H1 (cell line): ENCODE data around the gene UBC. TPM values are rescaled to one million over a fixed set of nuclear protein-coding genes. Genes with fewer than 3 reads are reported as not detected.
A peak's percentile ranks its signal among the peaks of the same experiment; 100 is the strongest.

ENCODE experiments used
- CTCF ChIA-PET: fragments of 300-600 bp; sonication (Branson Sonifier 250); formaldehyde crosslinking; loops from one replicate; lab custom pipeline; 2021; ENCODE audit not compliant: partially characterized antibody; lab: Charles Lee
- POLR2A ChIA-PET: fragments of 300-600 bp; sonication (Branson Sonifier 250); formaldehyde crosslinking; loops from one replicate; lab custom pipeline; 2021; ENCODE audit warnings: inconsistent platforms; ENCODE audit not compliant: partially characterized antibody; lab: Charles Lee
- DNase-seq, 2 experiments: peaks; one replicate each; pipeline versions ENCODE4 v3.0.0 to v3.0.0-alpha.2; 2010 to 2022; ENCODE audit warnings: low spot score in 2 of 2, low read depth in 1 of 2, mixed read lengths in 1 of 2
- FAIRE-seq: peaks from 2 replicates; lab custom pipeline; 2011; peaks lifted over from hg19 to GRCh38; lab: Jason Lieb, UNC
- H2AFZ ChIP-seq: 2 replicates; pipeline ENCODE4 v1.8.1; 2012; ENCODE audit warnings: low read length, inconsistent platforms
- H2AK5ac ChIP-seq: 2 replicates; pipeline ENCODE4 v1.6.1; 2013; ENCODE audit warnings: low read depth, low read length
- H2BK120ac ChIP-seq: replicated peaks from 2 replicates; pipeline ENCODE3; 2013; ENCODE audit warnings: low read depth, low read length, inconsistent platforms
- H2BK12ac ChIP-seq: 2 replicates; pipeline ENCODE4 v1.6.1; 2013; ENCODE audit warnings: low read depth, low read length
- H2BK15ac ChIP-seq: 2 replicates; pipeline ENCODE4 v1.6.1; 2013; ENCODE audit warnings: low read length
- H2BK20ac ChIP-seq: 2 replicates; pipeline ENCODE4 v1.6.1; 2013; ENCODE audit warnings: low read length
- H2BK5ac ChIP-seq: 2 replicates; pipeline ENCODE4 v1.6.1; 2013; ENCODE audit warnings: low read depth, low read length
- H3K14ac ChIP-seq: 2 replicates; pipeline ENCODE4 v1.6.1; 2013; ENCODE audit warnings: inconsistent platforms; ENCODE audit not compliant: insufficient read length
- H3K18ac ChIP-seq: 2 replicates; pipeline ENCODE4 v1.6.1; 2013; ENCODE audit warnings: low read length; ENCODE audit errors: extremely low read depth
- H3K23ac ChIP-seq: 2 replicates; pipeline ENCODE4 v1.6.1; 2013; ENCODE audit warnings: inconsistent platforms; ENCODE audit not compliant: insufficient read length
- H3K23me2 ChIP-seq: 2 replicates; pipeline ENCODE4 v1.6.1; 2013; ENCODE audit warnings: low read depth, low read length
- H3K27ac ChIP-seq: 2 replicates; pipeline ENCODE4 v1.6.1; 2011; ENCODE audit warnings: low read depth, low read length, inconsistent platforms
- H3K27me3 ChIP-seq, 4 experiments: replicated peaks in 1 of 4; 1 replicate in 1 of 4; 2 replicates in 3 of 4; pipeline versions ENCODE4 v1.6.1 to v1.8.1; 2011 to 2013; ENCODE audit warnings: low read length in 3 of 4, mild to moderate bottlenecking in 3 of 4, inconsistent platforms in 2 of 4, mixed read lengths in 2 of 4, moderate library complexity in 1 of 4; ENCODE audit not compliant: control insufficient read depth in 3 of 4, insufficient read depth in 3 of 4; ENCODE audit errors: extremely low read depth in 1 of 4
- H3K36me3 ChIP-seq, 4 experiments: 2 replicates each; pipeline versions ENCODE4 v1.6.1 to v1.8.1; 2011 to 2013; ENCODE audit warnings: mild to moderate bottlenecking in 4 of 4, low read length in 3 of 4, moderate library complexity in 2 of 4, control low read depth in 1 of 4, inconsistent platforms in 1 of 4; ENCODE audit not compliant: insufficient read depth in 4 of 4, control insufficient read depth in 2 of 4
- H3K4ac ChIP-seq: replicated peaks from 2 replicates; pipeline ENCODE3; 2013; ENCODE audit warnings: low read length, low read depth, mixed read lengths, inconsistent platforms; ENCODE audit not compliant: insufficient read length
- H3K4me1 ChIP-seq, 4 experiments: replicated peaks in 1 of 4; 1 replicate in 1 of 4; 2 replicates in 3 of 4; pipeline versions ENCODE4 v1.6.1 to v1.8.1; 2011 to 2013; ENCODE audit warnings: low read length in 3 of 4, inconsistent platforms in 2 of 4, mixed read lengths in 1 of 4; ENCODE audit not compliant: insufficient read depth in 4 of 4, control insufficient read depth in 3 of 4
- H3K4me2 ChIP-seq, 2 experiments: 2 replicates each; pipeline versions ENCODE4 v1.6.1 to v1.8.1; 2011 to 2013; ENCODE audit warnings: low read depth in 2 of 2, low read length in 2 of 2, control low read depth in 1 of 2, inconsistent platforms in 1 of 2, mild to moderate bottlenecking in 1 of 2; ENCODE audit not compliant: insufficient read depth in 1 of 2
- H3K4me3 ChIP-seq, 4 experiments: fragments of 200-600, 300-600 bp in 1 of 4; sonication (generic), shearing (Covaris generic), sonication (Bioruptor Twin) in 1 of 4; 2 replicates each; pipeline versions ENCODE4 v1.5.1 to v1.8.1; 2011 to 2016; ENCODE audit warnings: low read length in 4 of 4, low read depth in 3 of 4, control low read depth in 2 of 4, inconsistent platforms in 2 of 4, mild to moderate bottlenecking in 2 of 4, mixed read lengths in 1 of 4, moderate library complexity in 1 of 4; ENCODE audit not compliant: insufficient read depth in 2 of 4; ENCODE audit errors: extremely low read depth in 1 of 4
- H3K56ac ChIP-seq: replicated peaks from 2 replicates; pipeline ENCODE3; 2013; ENCODE audit warnings: low read depth, mild to moderate bottlenecking, mixed read lengths, low read length, inconsistent platforms; ENCODE audit not compliant: insufficient read length
- H3K79me1 ChIP-seq: 2 replicates; pipeline ENCODE4 v1.6.1; 2013; ENCODE audit warnings: low read depth, low read length, control low read depth
- H3K79me2 ChIP-seq, 2 experiments: 2 replicates each; pipeline versions ENCODE4 v1.6.1 to v1.8.1; 2012 to 2013; ENCODE audit warnings: low read length in 2 of 2, mild to moderate bottlenecking in 2 of 2, inconsistent platforms in 1 of 2; ENCODE audit not compliant: insufficient read depth in 2 of 2, control insufficient read depth in 1 of 2
- H3K9ac ChIP-seq, 4 experiments: replicated peaks in 1 of 4; 1 replicate in 1 of 4; 2 replicates in 3 of 4; pipeline versions ENCODE4 v1.6.1 to v1.8.1; 2011 to 2013; ENCODE audit warnings: low read depth in 3 of 4, low read length in 3 of 4, control low read depth in 2 of 4, mild to moderate bottlenecking in 2 of 4, moderate library complexity in 2 of 4, inconsistent platforms in 1 of 4; ENCODE audit errors: extremely low read depth in 1 of 4
- H3K9me3 ChIP-seq, 2 experiments: 2 replicates each; pipeline versions ENCODE4 v1.6.1 to v1.8.1; 2012 to 2013; ENCODE audit warnings: mild to moderate bottlenecking in 2 of 2, moderate library complexity in 2 of 2, control low read depth in 1 of 2, inconsistent platforms in 1 of 2, low read depth in 1 of 2, low read length in 1 of 2, mixed read lengths in 1 of 2; ENCODE audit not compliant: insufficient read depth in 2 of 2
- H4K20me1 ChIP-seq, 2 experiments: replicated peaks in 1 of 2; 2 replicates each; pipeline versions ENCODE3 to v1.8.1; 2011 to 2013; ENCODE audit warnings: inconsistent platforms in 2 of 2, low read length in 2 of 2, mild to moderate bottlenecking in 1 of 2; ENCODE audit not compliant: insufficient read depth in 2 of 2, control insufficient read depth in 1 of 2
- H4K5ac ChIP-seq: 2 replicates; pipeline ENCODE4 v1.6.1; 2013; ENCODE audit warnings: low read length, low read depth, mixed read lengths, inconsistent platforms; ENCODE audit not compliant: insufficient read length
- H4K8ac ChIP-seq: 2 replicates; pipeline ENCODE4 v1.8.0; 2013; ENCODE audit warnings: mild to moderate bottlenecking, moderate library complexity, low read length, inconsistent platforms; ENCODE audit not compliant: insufficient read depth; ENCODE audit errors: extremely low read depth
- H4K91ac ChIP-seq: replicated peaks from 2 replicates; pipeline ENCODE3; 2013; ENCODE audit warnings: low read length, mixed read lengths, inconsistent platforms; ENCODE audit not compliant: insufficient read length
- CHD2 ChIP-seq: IDR thresholded peaks from 2 replicates; pipeline ENCODE4 v1.6.1; 2012; ENCODE audit warnings: low read length, improper control_type of control experiment
- EP300 ChIP-seq, 2 experiments: IDR thresholded peaks; 1 replicate in 1 of 2; 2 replicates in 1 of 2; pipeline ENCODE4 v1.6.1; 2011 to 2012; ENCODE audit warnings: low read depth in 2 of 2, low read length in 2 of 2, mild to moderate bottlenecking in 2 of 2, borderline replicate concordance in 1 of 2, inconsistent platforms in 1 of 2, moderate library complexity in 1 of 2
- GTF2F1 ChIP-seq: IDR thresholded peaks from 2 replicates; pipeline ENCODE4 v1.6.1; 2012; ENCODE audit warnings: low read depth, low read length, improper control_type of control experiment, borderline replicate concordance
- JUN ChIP-seq: IDR thresholded peaks from 2 replicates; pipeline ENCODE4 v1.6.1; 2011; ENCODE audit warnings: low read depth, mild to moderate bottlenecking, improper control_type of control experiment, low read length
- KDM1A ChIP-seq: fragments of 200-600, 300-600 bp; sonication (generic); IDR thresholded peaks from 2 replicates; pipeline ENCODE4 v1.7.1; 2016; ENCODE audit warnings: mild to moderate bottlenecking, low read length, borderline replicate concordance
- RFX5 ChIP-seq: IDR thresholded peaks from 2 replicates; pipeline ENCODE4 v1.6.1; 2011; ENCODE audit warnings: low read depth, low read length, improper control_type of control experiment, borderline replicate concordance
- SRF ChIP-seq: IDR thresholded peaks from 2 replicates; pipeline ENCODE4 v1.6.1; 2011; ENCODE audit warnings: mild to moderate bottlenecking, low read depth, low read length, moderate library complexity
- TAF7 ChIP-seq: optimal IDR thresholded peaks from 2 replicates; pipeline ENCODE3; 2011; ENCODE audit warnings: low read depth, mild to moderate bottlenecking, inconsistent platforms, low read length, moderate library complexity, borderline replicate concordance
- TBP ChIP-seq: IDR thresholded peaks from 2 replicates; pipeline ENCODE4 v1.6.1; 2011; ENCODE audit warnings: low read depth, low read length, improper control_type of control experiment
- YY1 ChIP-seq: IDR thresholded peaks from 2 replicates; pipeline ENCODE4 v1.6.1; 2011; ENCODE audit warnings: low read depth, mild to moderate bottlenecking, low read length
- WGBS, 2 experiments: shearing (Covaris generic) in 1 of 2; methylation state at CpG; one replicate each; pipeline versions ENCODE4 v1.1.6 to v1.1.7; 2013 to 2015; ENCODE audit warnings: low lambda C conversion rate in 2 of 2, mixed read lengths in 2 of 2, inconsistent platforms in 1 of 2, low coverage in 1 of 2, missing lambda C conversion rate in 1 of 2; ENCODE audit not compliant: insufficient replicate concordance in 2 of 2, insufficient coverage in 1 of 2, insufficient read length in 1 of 2; ENCODE audit errors: extremely low coverage in 1 of 2, missing lambda C conversion rate in 1 of 2; 5-methylcytosine and 5-hydroxymethylcytosine counted together
- polyA plus RNA-seq, 7 experiments: library from polyadenylated mRNA; depleted of rRNA in 3 of 7; stranded (reverse) in 5 of 7; unstranded in 2 of 7; fragments of >200 nt in 5 of 7; fragments of 200-250 nt in 2 of 7; gene quantifications; 1 replicate in 5 of 7; 2 replicates in 1 of 7; 4 replicates in 1 of 7; pipeline versions ENCODE4 v1.2.1 to v1.2.3, GENCODE V29; 2011 to 2013; ENCODE audit warnings: missing spikeins in 2 of 7, mixed read lengths in 2 of 7
- total RNA-seq: library from RNA; stranded (reverse); fragmentation: NEBNext Ultra II Directional; extraction: Animal tissue kit (Norgen Biotek cat#: 25700); gene quantifications from 2 replicates; pipeline ENCODE4 v1.2.1, GENCODE V29; 2021

The UBC gene
- total and polyA plus RNA-seq, 2 of the 8 experiments (the other 6 are each of a cell fraction or from before 2014, with no cell fraction given): 559 to 749 TPM

DNA sequence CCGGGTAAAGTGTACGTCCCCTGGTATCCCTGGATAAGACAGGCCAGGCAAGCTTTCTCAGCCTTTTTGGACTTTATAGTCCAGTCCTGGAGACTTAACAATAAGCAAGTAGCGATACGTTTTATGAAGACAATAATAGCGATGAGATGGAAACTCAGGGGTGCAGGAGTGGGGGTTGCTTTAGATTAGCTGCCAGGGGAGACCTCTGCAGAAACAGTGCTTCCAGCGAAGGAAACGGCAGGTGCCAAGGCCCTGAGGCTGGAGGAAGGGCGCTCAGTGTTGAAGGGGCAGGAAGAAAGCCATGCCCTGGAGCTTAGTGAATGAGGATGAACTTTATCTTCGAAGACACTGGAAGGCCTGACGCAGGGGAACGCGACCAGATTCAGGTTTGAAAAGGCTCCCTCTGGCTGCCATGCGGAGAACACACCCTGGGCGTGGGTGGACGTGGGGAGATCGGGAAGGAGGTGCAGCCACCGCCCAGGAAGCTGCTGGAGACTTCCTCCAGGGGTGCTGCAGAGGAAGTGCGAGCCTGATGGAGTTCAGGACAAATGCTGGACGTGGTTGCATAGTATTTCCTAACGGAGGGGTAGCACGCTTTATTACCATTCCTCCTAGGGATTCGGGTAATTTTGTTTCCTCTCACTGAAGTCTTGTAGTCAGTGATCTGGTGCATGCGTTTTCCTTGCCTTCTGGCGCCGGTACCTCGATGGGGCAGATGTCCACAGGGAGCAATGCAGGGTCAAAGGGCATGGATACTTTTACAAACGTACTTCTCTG lies 26.1 kb upstream of the UBC start:
- no peak overlapping the region; the same call in 1 of the 2 replicates for H2BK15ac ChIP-seq
- H2BK12ac ChIP-seq: no peak overlapping the region
- H3K27me3 ChIP-seq: no peaks in the 10 kb centered on the region
- no peaks in the 10 kb centered on the region for H4K20me1 ChIP-seq
- no peak overlapping the region for H2BK120ac ChIP-seq
- ChIA-PET POLR2A (interaction anchor here (0.9 to 12.1 kb wide), 12 partner anchors 9 to 124 kb away, joined by 3 to 250 read pairs (median 6); partner anchors contain the start of genes BRI3BP and UBC), CTCF (interaction anchor here (0.6 to 13.3 kb wide), 22 partner anchors 8 to 380 kb away, joined by 3 to 141 read pairs (median 4); partner anchors contain the start of genes AACS and UBC)
- FAIRE-seq (peak; percentile 24), DNase-seq (peak; percentile 85 to 88)
- H2BK20ac ChIP-seq: peak overlapping the region; percentile 1; the same call in 1 of the 2 replicates
- H3K4ac ChIP-seq: peak overlapping the region; percentile 74
- peaks cover 0 to 3% (median 0%) of the 10 kb centered on the region in 4 experiments; a peak in 2 of 8 replicates for H3K36me3 ChIP-seq
- no peaks in the 10 kb centered on the region; the same call in 1 of the 2 replicates for H3K79me1 ChIP-seq
- H3K4me2 ChIP-seq: peak overlapping the region; percentile 74 to 94
- H3K4me1 ChIP-seq: peaks cover 0 to 4% (median 2%) of the 10 kb centered on the region in 4 experiments; a peak in 2 of 7 replicates
- peak overlapping the region; percentile 57; the same call in 1 of the 2 replicates for H2BK5ac ChIP-seq
- no peak overlapping the region for H2AFZ ChIP-seq
- no peak overlapping the region for H4K5ac ChIP-seq
- no peak overlapping the region for H3K14ac ChIP-seq
- H3K27ac ChIP-seq: 0 out of 2 replicates have a peak overlapping the region, but pooled peaks have one; percentile 98
- no peak overlapping the region for H2AK5ac ChIP-seq
- no peak overlapping the region for H3K9ac ChIP-seq
- H3K79me2 ChIP-seq: no peaks in the 10 kb centered on the region
- peaks cover 4% of the 10 kb centered on the region; the same call in 1 of the 2 replicates for H3K23me2 ChIP-seq
- H3K4me3 ChIP-seq: peak overlapping the region; percentile 64 to 83 (median 72); a peak in 6 of 8 replicates
- no peak overlapping the region for H4K8ac ChIP-seq
- no peak overlapping the region for H3K18ac ChIP-seq
- H3K56ac ChIP-seq: no peak overlapping the region
- WGBS, 2 experiments: 48% methylated on average over 27 of the region's 27 CpGs; no CpG with 5 or more reads in 1 of the 2 experiments
- no peaks in the 10 kb centered on the region for H3K9me3 ChIP-seq
- no peak overlapping the region for H3K23ac ChIP-seq
- peak overlapping the region; percentile 52 for H4K91ac ChIP-seq
- TF ChIP-seq CHD2 (0 out of 2 replicates have a peak, but pooled peaks have one; percentile 24), TAF7 (peak; percentile 50), KDM1A (no peak; the same call in none of the 2 replicates), EP300 (IDR thresholded peaks at IDR 0.05; ENCODE audit: borderline replicate concordance in 1 of 2, low read depth in 2 of 2, low read length in 2 of 2) (no peak), GTF2F1 (no peak), JUN (no peak), TBP (peak; percentile 32; the same call in 1 of the 2 replicates), YY1 (no peak), SRF (no peak), RFX5 (no peak)
